K562 (cell line): Measurements from ENCODE around the gene EML3. TPM values are rescaled to one million over a fixed set of nuclear protein-coding genes. Genes with fewer than 3 reads are reported as not detected.

ENCODE experiments used
- ATF1 ChIP-seq, 2 experiments: fragments of 450-650 bp in 1 of 2; IDR thresholded peaks; 2 replicates each; pipeline ENCODE4 v1.6.1; 2016; ENCODE audit warnings: missing compliant biosample characterization in 1 of 2, missing genetic modification characterization in 1 of 2
- ATF2 ChIP-seq: sonication (generic); formaldehyde crosslinking; IDR thresholded peaks from 2 replicates; pipeline ENCODE4 v1.8.1; 2022; ENCODE audit warnings: missing genetic modification reagents
- BMI1 ChIP-seq: fragments of 150-350 bp; IDR thresholded peaks from 2 replicates; pipeline ENCODE4 v1.6.1; 2014; ENCODE audit warnings: low read length
- CHD2 ChIP-seq: IDR thresholded peaks from 2 replicates; pipeline ENCODE4 v1.6.1; 2011; ENCODE audit warnings: low read depth, low read length
- EHMT2 ChIP-seq: fragments of 450-650 bp; IDR thresholded peaks from 2 replicates; pipeline ENCODE4 v1.6.1; 2018; ENCODE audit warnings: antibody characterized with exemption
- FOXK1 ChIP-seq: sonication (generic); formaldehyde crosslinking; IDR thresholded peaks from 2 replicates; pipeline ENCODE4 v1.8.0; 2022; ENCODE audit warnings: missing genetic modification reagents, mild to moderate bottlenecking, borderline replicate concordance
- HNRNPK ChIP-seq: fragments of 200-400 bp; formaldehyde crosslinking; IDR thresholded peaks from one replicate; pipeline ENCODE4 v1.6.1; 2018; ENCODE audit warnings: mild to moderate bottlenecking, low read depth, low read length; ENCODE audit not compliant: poor library complexity, severe bottlenecking
- JUNB ChIP-seq: fragments of 450-650 bp; formaldehyde crosslinking; conservative IDR thresholded peaks from 2 replicates; pipeline ENCODE4 v1.4.0; 2020; ENCODE audit warnings: mild to moderate bottlenecking
- KLF6 ChIP-seq: fragments of 250-450 bp; sonication (Bioruptor Pico); IDR thresholded peaks from 2 replicates; pipeline ENCODE4 v1.4.0; 2020; ENCODE audit warnings: mild to moderate bottlenecking, moderate library complexity, borderline replicate concordance
- LEF1 ChIP-seq: fragments of 450-650 bp; IDR thresholded peaks from 2 replicates; pipeline ENCODE4 v1.6.1; 2016; ENCODE audit warnings: mild to moderate bottlenecking
- MNT ChIP-seq, 2 experiments: fragments of 450-650 bp; conservative IDR thresholded peaks; 2 replicates each; pipeline ENCODE4 v1.6.1; 2017; ENCODE audit warnings: mild to moderate bottlenecking in 2 of 2, moderate library complexity in 2 of 2
- NCOR1 ChIP-seq: fragments of 450-650 bp; IDR thresholded peaks from 2 replicates; pipeline ENCODE4 v1.6.1; 2016; ENCODE audit warnings: mild to moderate bottlenecking, moderate library complexity
- NEUROD1 ChIP-seq: fragments of 150-350 bp; IDR thresholded peaks from 2 replicates; pipeline ENCODE4 v1.6.1; 2014; ENCODE audit warnings: borderline replicate concordance, low read length, low read depth; ENCODE audit not compliant: partially characterized antibody
- NFE2 ChIP-seq: IDR thresholded peaks from 2 replicates; pipeline ENCODE4 v1.6.1; 2014; ENCODE audit warnings: antibody characterized with exemption, low read depth
- RBBP5 ChIP-seq: fragments of 200-600 bp; sonication (generic); IDR thresholded peaks from 2 replicates; pipeline ENCODE4 v1.6.1; 2012; ENCODE audit warnings: borderline replicate concordance, mild to moderate bottlenecking, low read length, control low read depth, inconsistent platforms; ENCODE audit not compliant: insufficient read depth, poor library complexity, severe bottlenecking
- SMARCA4 ChIP-seq: fragments of 450-650 bp; IDR thresholded peaks from 2 replicates; pipeline ENCODE4 v1.6.1; 2016
- TAF1 ChIP-seq: IDR thresholded peaks from 2 replicates; pipeline ENCODE4 v1.6.1; 2011; ENCODE audit warnings: mild to moderate bottlenecking, low read length, moderate library complexity; ENCODE audit not compliant: insufficient read depth, control insufficient read depth, severe bottlenecking; ENCODE audit errors: extremely low read depth
- TRIM28 ChIP-seq: fragments of 450-650 bp; IDR thresholded peaks from 2 replicates; pipeline ENCODE4 v1.6.1; 2017
- ZBTB17 ChIP-seq: fragments of 450-650 bp; formaldehyde crosslinking; IDR thresholded peaks from 2 replicates; pipeline ENCODE4 v1.4.0; 2020; ENCODE audit warnings: mild to moderate bottlenecking
- ZMIZ1 ChIP-seq, 2 experiments: fragments of 150-350 bp in 1 of 2; IDR thresholded peaks; 2 replicates each; pipeline ENCODE4 v1.6.1; 2012 to 2016; ENCODE audit warnings: low read depth in 2 of 2, low read length in 2 of 2, mild to moderate bottlenecking in 1 of 2, moderate library complexity in 1 of 2
- ZNF175 ChIP-seq: fragments of 200-800 bp; sonication (Bioruptor generic); IDR thresholded peaks from 2 replicates; pipeline ENCODE4 v1.6.1; 2016; ENCODE audit warnings: low read depth, mild to moderate bottlenecking, missing genetic modification characterization, missing compliant biosample characterization
- ZNF253 ChIP-seq: fragments of 250-450 bp; sonication (Bioruptor Pico); conservative IDR thresholded peaks from 2 replicates; pipeline ENCODE4 v1.6.1; 2021; ENCODE audit warnings: mild to moderate bottlenecking
- polyA plus RNA-seq, 8 experiments: library from polyadenylated mRNA; depleted of rRNA in 4 of 8; stranded (reverse) in 5 of 8; unstranded in 3 of 8; fragments of >200 nt; fragmentation: Nextera tagmentation in 2 of 8; fragmentation: Illumina TruSeq in 1 of 8; extraction: Ambion mirVana in 2 of 8; extraction: Trizol in 1 of 8; gene quantifications; 2 replicates each; pipeline versions ENCODE4 v1.2.1 to v1.2.3, GENCODE V29; 2011 to 2014; ENCODE audit warnings: inconsistent platforms in 1 of 8, missing spikeins in 1 of 8
- total RNA-seq, 7 experiments: library from RNA; depleted of rRNA in 6 of 7; stranded (reverse); fragments of >200 nt in 6 of 7; fragmentation: Illumina TruSeq in 2 of 7; extraction: Trizol in 2 of 7; gene quantifications; 2 replicates each; pipeline versions ENCODE4 v1.2.1 to v1.2.3, GENCODE V29; 2011 to 2021; ENCODE audit warnings: low replicate concordance in 1 of 7

EML3 gene
- total and polyA plus RNA-seq, 9 of the 15 experiments (the other 6 are each of a cell fraction or from before 2014, with no cell fraction given): 0.32 to 90.5 (median 26.4) TPM

GRCh38 chr11:62553080-62553838, 59.3 kb downstream of the EML3 start (continued):
- peak in 1 of 2 experiments; percentile 53; a peak in 1 of 4 replicates for TF ChIP-seq ZMIZ1 (IDR thresholded peaks at IDR 0.05; ENCODE audit: low read depth in 2 of 2, low read length in 2 of 2)
- TF ChIP-seq NEUROD1: peak; percentile 85
- no peak for TF ChIP-seq ATF1 (CRISPR knock-in tag; IDR thresholded peaks at IDR 0.05)
- TF ChIP-seq ATF1 (tag; IDR thresholded peaks at IDR 0.05): peak; percentile 74
- peak; percentile 66; the same call in 1 of the 2 replicates for TF ChIP-seq KLF6 (CRISPR knock-in tag)
- TF ChIP-seq ZBTB17: 0 out of 2 replicates have a peak, but pooled peaks have one; percentile 3
- peak; percentile 47; the same call in 1 of the 2 replicates for TF ChIP-seq NCOR1
- TF ChIP-seq TRIM28: 0 out of 2 replicates have a peak, but pooled peaks have one; percentile 7
- TF ChIP-seq JUNB (CRISPR knock-in tag): 0 out of 2 replicates have a peak, but pooled peaks have one; percentile 2
- peak; percentile 66; the same call in 1 of the 2 replicates for TF ChIP-seq ZNF175
- TF ChIP-seq RBBP5: peak; percentile 52
- TF ChIP-seq ZNF253 (CRISPR knock-in tag): no peak
- TF ChIP-seq EHMT2: peak; percentile 87
- TF ChIP-seq SMARCA4: peak; percentile 70
- TF ChIP-seq NFE2: peak; percentile 14; the same call in 1 of the 2 replicates
- no peak for TF ChIP-seq ATF2
- peak; percentile 89 for TF ChIP-seq FOXK1 (CRISPR knock-in tag)
- peak; percentile 25 for TF ChIP-seq TAF1
- TF ChIP-seq CHD2: no peak
- peak; percentile 44 to 65; a peak in 3 of 4 replicates for TF ChIP-seq MNT (conservative IDR thresholded peaks at IDR 0.05)
- TF ChIP-seq HNRNPK: no peak
- no peak for TF ChIP-seq BMI1
- peak; percentile 60 for TF ChIP-seq LEF1
